C4-2B (cell line): ENCODE measurements around the gene DNAJC7.

Experiments used
- CTCF ChIP-seq: fragments of 450-650 bp; conservative IDR thresholded peaks from 2 replicates; pipeline ENCODE4 v1.5.1; 2017; ENCODE audit warnings: mild to moderate bottlenecking
- ZFX ChIP-seq: fragments of 450-650 bp; IDR thresholded peaks from 2 replicates; pipeline ENCODE4 v1.6.1; 2017

- no peak for TF ChIP-seq CTCF
- TF ChIP-seq ZFX, result no peak
Measured at GRCh38 chr17:41967921-41968578, 49.2 kb downstream of the DNAJC7 start.
